GM12878 (cell line): Measurements from ENCODE around the gene PRKG1. TPM values are rescaled to one million over a fixed set of nuclear protein-coding genes. Genes with fewer than 3 reads are reported as not detected.

Source experiments
- ATAC-seq: fragments of 200-7000 bp; cut with Tn5 transposase; 3 replicates; pipeline ENCODE4 v1.9.1; 2020; ENCODE audit warnings: mild to moderate bottlenecking, moderate library complexity
- BruUV-seq: library from RNA; stranded (reverse); fragments of 400-500 nt; replicated peaks from 2 replicates; lab custom pipeline; 2021; lab: Mats Ljungman, UMichigan
- CTCF ChIA-PET: fragments of 300-600 bp; sonication (Branson Sonifier 250); formaldehyde crosslinking; extraction: SDS; loops from one replicate; lab custom pipeline; 2021; ENCODE audit warnings: inconsistent platforms; lab: Yijun Ruan, JAX
- POLR2A ChIA-PET: fragments of 350-600 bp; formaldehyde crosslinking; extraction: SDS; loops from one replicate; lab custom pipeline; 2021; ENCODE audit warnings: inconsistent platforms; lab: Charles Lee
- RAD21 ChIA-PET: fragments of 300-600 bp; sonication (Branson Sonifier 250); formaldehyde crosslinking; loops from one replicate; lab custom pipeline; 2023; ENCODE audit warnings: antibody characterized with exemption; ENCODE audit not compliant: unreplicated experiment; lab: Charles Lee
- SMC1A ChIA-PET: fragments of 300-600 bp; sonication (Branson Sonifier 250); formaldehyde crosslinking; loops from one replicate; lab custom pipeline; 2023; ENCODE audit not compliant: unreplicated experiment, uncharacterized antibody; lab: Charles Lee
- DNase-seq: peaks from one replicate; pipeline ENCODE4 v3.0.0-alpha.2; 2011; ENCODE audit warnings: low read depth, low spot score
- FAIRE-seq: peaks from 3 replicates; lab custom pipeline; 2011; peaks lifted over from hg19 to GRCh38; lab: Jason Lieb, UNC
- H2AFZ ChIP-seq: 2 replicates; pipeline ENCODE4 v1.6.0; 2011; ENCODE audit warnings: low read depth, low read length, control low read depth; ENCODE audit not compliant: control insufficient read depth
- H3K27ac ChIP-seq: 2 replicates; pipeline ENCODE4 v1.5.1; 2011; ENCODE audit warnings: control low read depth; ENCODE audit not compliant: control insufficient read depth, insufficient read depth
- H3K27me3 ChIP-seq, 2 experiments: replicated peaks in 1 of 2; 2 replicates each; pipeline versions ENCODE4 v1.6.0 to v1.6.1; 2011; ENCODE audit warnings: low read length in 1 of 2; ENCODE audit not compliant: control insufficient read depth in 2 of 2, insufficient read depth in 2 of 2
- H3K36me3 ChIP-seq, 2 experiments: 2 replicates each; pipeline ENCODE4 v1.5.1; 2011; ENCODE audit warnings: low read length in 1 of 2; ENCODE audit not compliant: control insufficient read depth in 2 of 2, insufficient read depth in 2 of 2
- H3K4me1 ChIP-seq: 2 replicates; pipeline ENCODE4 v1.6.1; 2011; ENCODE audit warnings: mild to moderate bottlenecking, low read length, moderate library complexity, mixed read lengths; ENCODE audit not compliant: control insufficient read depth, insufficient read depth
- H3K4me2 ChIP-seq: 2 replicates; pipeline ENCODE4 v1.6.0; 2011; ENCODE audit warnings: control low read depth; ENCODE audit not compliant: control insufficient read depth, insufficient read depth
- H3K4me3 ChIP-seq: fragments of 200-600 bp; sonication (generic); 2 replicates; pipeline ENCODE4 v1.5.1; 2016
- H3K79me2 ChIP-seq: 2 replicates; pipeline ENCODE4 v1.6.0; 2011; ENCODE audit warnings: low read length; ENCODE audit not compliant: control insufficient read depth, insufficient read depth
- H3K9ac ChIP-seq: 2 replicates; pipeline ENCODE4 v1.8.0; 2011; ENCODE audit warnings: low read length, control low read depth, mixed read lengths; ENCODE audit not compliant: control insufficient read depth, insufficient read depth
- H3K9me3 ChIP-seq: replicated peaks from 3 replicates; pipeline ENCODE4 v1.5.1; 2011; ENCODE audit warnings: mild to moderate bottlenecking, low read length; ENCODE audit not compliant: control insufficient read depth, insufficient read depth
- H4K20me1 ChIP-seq: 2 replicates; pipeline ENCODE4 v1.6.0; 2011; ENCODE audit not compliant: control insufficient read depth, insufficient read depth
- BCLAF1 ChIP-seq: fragments of 450-650 bp; IDR thresholded peaks from 2 replicates; pipeline ENCODE4 v1.6.1; 2017; ENCODE audit warnings: antibody characterized with exemption, mild to moderate bottlenecking, moderate library complexity
- BRCA1 ChIP-seq: IDR thresholded peaks from 2 replicates; pipeline ENCODE4 v1.6.1; 2011; ENCODE audit warnings: low read depth, low read length, improper control_type of control experiment
- CBX3 ChIP-seq: fragments of 200-600 bp; sonication (generic); IDR thresholded peaks from 2 replicates; pipeline ENCODE4 v1.6.1; 2016; ENCODE audit warnings: low read depth, borderline replicate concordance
- ELK1 ChIP-seq: IDR thresholded peaks from 2 replicates; pipeline ENCODE4 v1.6.1; 2012; ENCODE audit warnings: low read depth, low read length, improper control_type of control experiment
- ETV6 ChIP-seq, 2 experiments: fragments of 450-650 bp in 1 of 2; IDR thresholded peaks in 1 of 2; conservative IDR thresholded peaks in 1 of 2; 2 replicates each; pipeline ENCODE4 v1.6.1; 2014; ENCODE audit warnings: antibody characterized with exemption in 1 of 2, borderline replicate concordance in 1 of 2, low read depth in 1 of 2, mild to moderate bottlenecking in 1 of 2, moderate library complexity in 1 of 2
- IKZF1 ChIP-seq: fragments of 450-650 bp; conservative IDR thresholded peaks from 2 replicates; pipeline ENCODE4 v1.6.1; 2017; ENCODE audit warnings: antibody characterized with exemption, mild to moderate bottlenecking
- KLF5 ChIP-seq: fragments of 450-650 bp; IDR thresholded peaks from 2 replicates; pipeline ENCODE4 v1.6.1; 2014; ENCODE audit warnings: mild to moderate bottlenecking; ENCODE audit not compliant: partially characterized antibody
- MTA3 ChIP-seq: IDR thresholded peaks from 2 replicates; pipeline ENCODE4 v1.6.1; 2012; ENCODE audit warnings: low read length, inconsistent platforms, borderline replicate concordance
- MXI1 ChIP-seq: fragments of 150-350 bp; IDR thresholded peaks from 2 replicates; pipeline ENCODE4 v1.6.1; 2011; ENCODE audit warnings: low read depth, mild to moderate bottlenecking, inconsistent platforms, low read length, improper control_type of control experiment
- NKRF ChIP-seq: fragments of 450-650 bp; conservative IDR thresholded peaks from 2 replicates; pipeline ENCODE4 v1.6.1; 2017; ENCODE audit warnings: mild to moderate bottlenecking, moderate library complexity
- SPI1 ChIP-seq: IDR thresholded peaks from 2 replicates; pipeline ENCODE4 v1.6.1; 2011; ENCODE audit warnings: low read depth, mild to moderate bottlenecking, low read length, moderate library complexity, borderline replicate concordance; ENCODE audit not compliant: insufficient read depth
- ZBED1 ChIP-seq: IDR thresholded peaks from 2 replicates; pipeline ENCODE4 v1.6.1; 2016; ENCODE audit warnings: borderline replicate concordance
- ZNF217 ChIP-seq: fragments of 450-650 bp; IDR thresholded peaks from 2 replicates; pipeline ENCODE4 v1.6.1; 2017; ENCODE audit warnings: antibody characterized with exemption, mild to moderate bottlenecking
- WGBS: methylation state at CpG from one replicate; pipeline ENCODE4 v1.1.6; 2016; ENCODE audit warnings: low lambda C conversion rate; ENCODE audit not compliant: insufficient replicate concordance, insufficient coverage; ENCODE audit errors: missing lambda C conversion rate; 5-methylcytosine and 5-hydroxymethylcytosine counted together
- in situ Hi-C: fragments of 300-500 bp; cut with MboI; formaldehyde crosslinking; loops from 9 replicates; pipeline ENCODE4 v1.14.3; 2018; ENCODE audit warnings: mixed read lengths
- intact Hi-C: fragments of 100-400 bp; cut with micrococcal nuclease; formaldehyde crosslinking; loops from one replicate; pipeline ENCODE4 v1.14.2; 2022; ENCODE audit not compliant: unreplicated experiment
- polyA plus RNA-seq, 11 experiments: library from polyadenylated mRNA; depleted of rRNA in 4 of 11; unstranded in 6 of 11; stranded (reverse) in 5 of 11; fragments of >200 nt; fragmentation: Nextera tagmentation in 4 of 11; fragmentation: Illumina TruSeq in 1 of 11; extraction: Ambion mirVana in 4 of 11; extraction: Trizol in 1 of 11; gene quantifications; 1 replicate in 1 of 11; 2 replicates in 10 of 11; pipeline versions ENCODE4 v1.2.1 to v1.2.3, GENCODE V29; 2011 to 2016; ENCODE audit warnings: inconsistent platforms in 2 of 11, missing spikeins in 2 of 11, low read depth in 1 of 11
- total RNA-seq, 4 experiments: library from RNA; depleted of rRNA in 3 of 4; stranded (reverse); fragments of >200 nt in 3 of 4; fragmentation: Illumina TruSeq in 1 of 4; extraction: Trizol in 1 of 4; gene quantifications; 2 replicates each; pipeline versions ENCODE4 v1.2.1 to v1.2.3, GENCODE V29; 2013 to 2021

PRKG1 gene
- total and polyA plus RNA-seq, 10 of the 15 experiments (the other 5 are each of a cell fraction or from before 2014, with no cell fraction given), result 0.04 to 0.05 TPM; not detected in 8

- WGBS, result 0% methylated on average over 1 of the region's 1 CpG
- CTCF ChIA-PET, result interaction anchor here (0.7 kb wide), 1 partner anchor 9 kb away, joined by 3 read pairs; no protein-coding TSS in a partner anchor
- FAIRE-seq (no peak), DNase-seq (no peak), ATAC-seq (no peak)
- RAD21 ChIA-PET, result no interaction called here
- TF ChIP-seq MXI1 (no peak), ELK1 (no peak), ZBED1 (no peak), NKRF (no peak), MTA3 (no peak), IKZF1 (no peak), ZNF217 (no peak), CBX3 (no peak), BCLAF1 (no peak), KLF5 (no peak), ETV6 (conservative IDR thresholded peaks at IDR 0.05 in 1 of 2, IDR thresholded peaks at IDR 0.05 in 1 of 2; ENCODE audit: borderline replicate concordance in 1 of 2, low read depth in 1 of 2) (no peak), BRCA1 (no peak), SPI1 (no peak)
- Histone ChIP-seq H3K36me3 (no peaks in the 10 kb centered on the region), H3K9me3 (no peaks in the 10 kb centered on the region), H3K4me2 (no peak overlapping the region), H3K4me1 (no peaks in the 10 kb centered on the region), H2AFZ (no peak overlapping the region), H3K27me3 (no peaks in the 10 kb centered on the region), H3K9ac (no peak overlapping the region), H4K20me1 (no peaks in the 10 kb centered on the region), H3K27ac (no peak overlapping the region), H3K79me2 (no peaks in the 10 kb centered on the region), H3K4me3 (no peak overlapping the region)
- POLR2A ChIA-PET, result no interaction called here
- BruUV-seq, result no TSS peak
- intact Hi-C loops, result no loop called here
- in situ Hi-C loops, result no loop called here
- SMC1A ChIA-PET, result interaction anchor here (2.1 kb wide), 1 partner anchor 9 kb away, joined by 5 read pairs; no protein-coding TSS in a partner anchor
Observed at GRCh38 chr10:51144161-51144781, 70.0 kb downstream of the PRKG1 start.
